ENCODE data around the gene RAB3IL1.
A peak's percentile ranks its signal among the peaks of the same experiment; 100 is the strongest.

Gene RAB3IL1

GRCh38 chr11:61869708-61870451 lies 47.5 kb downstream of the RAB3IL1 start:
- no peak overlapping the region for H3K4me2 ChIP-seq (ENCODE audit: insufficient read depth, low read length, poor library complexity, severe bottlenecking)
- H3K23ac ChIP-seq (ENCODE audit: low read depth, low read length, poor library complexity), result peak overlapping the region; percentile 82
- no peak for DNase-seq (ENCODE audit: low spot score)

GRCh38 chr11:61869429-61869707 lies 48.0 kb downstream of the RAB3IL1 start:
- no peak overlapping the region for H3K23ac ChIP-seq (ENCODE audit: low read depth, low read length, poor library complexity)
- H3K36me3 ChIP-seq (replicated peaks in 1 of 2; ENCODE audit: control insufficient read depth in 2 of 2, insufficient read depth in 2 of 2, low read length in 2 of 2), result peaks cover 26 to 31% of the 10 kb centered on the region in 2 donors
- no peak overlapping the region for H3K18ac ChIP-seq (ENCODE audit: low read length)
- H3K4ac ChIP-seq (ENCODE audit: low read length), result no peak overlapping the region
- H3K9me3 ChIP-seq (replicated peaks in 1 of 2; ENCODE audit: control insufficient read depth in 2 of 2, insufficient read depth in 1 of 2, low read depth in 1 of 2, low read length in 2 of 2), result no peaks in the 10 kb centered on the region
- DNase-seq (ENCODE audit: low spot score), result no peak
- peaks cover 12 to 16% of the 10 kb centered on the region in 2 donors for H3K4me1 ChIP-seq (ENCODE audit: control insufficient read depth in 2 of 2, insufficient read depth in 1 of 2, low read depth in 1 of 2, low read length in 2 of 2)
- no peak overlapping the region for H2BK12ac ChIP-seq (ENCODE audit: low read length)
- no peak overlapping the region for H4K91ac ChIP-seq (ENCODE audit: low read depth, low read length, poor library complexity)
- H2BK5ac ChIP-seq (ENCODE audit: low read length), result no peak overlapping the region
- H4K8ac ChIP-seq (ENCODE audit: low read depth, low read length), result no peak overlapping the region
- H2AFZ ChIP-seq (ENCODE audit: low read length), result no peak overlapping the region
- H3K27me3 ChIP-seq (ENCODE audit: control insufficient read depth in 3 of 3, insufficient read depth in 3 of 3, low read depth in 1 of 3, low read length in 3 of 3), result peaks cover 0 to 3% (median 0%) of the 10 kb centered on the region in 3 experiments
- peak overlapping the region; percentile 10 for H3K27ac ChIP-seq (replicated peaks; ENCODE audit: low read length)
- H2AK5ac ChIP-seq (ENCODE audit: low read depth, low read length), result no peak overlapping the region
- no peak overlapping the region for H2BK120ac ChIP-seq (ENCODE audit: low read depth, low read length)
- no peak overlapping the region for H3K4me3 ChIP-seq (ENCODE audit: low read length in 2 of 2)
- H3K14ac ChIP-seq (ENCODE audit: low read length), result no peak overlapping the region
- no peak overlapping the region for H3K4me2 ChIP-seq (ENCODE audit: insufficient read depth, low read length, poor library complexity, severe bottlenecking)
- no peak overlapping the region for H2BK15ac ChIP-seq (ENCODE audit: low read length)
- H3K9ac ChIP-seq (ENCODE audit: low read depth, low read length, poor library complexity), result peak overlapping the region; percentile 2
- H3K79me1 ChIP-seq (ENCODE audit: low read depth, low read length), result no peaks in the 10 kb centered on the region
- no CpG with 5 or more reads among the region's 4 CpGs for WGBS, 2 donors (ENCODE audit: extremely low coverage in 2 of 2, insufficient read length in 2 of 2, insufficient replicate concordance in 1 of 2)

More at GRCh38 chr11:61869708-61870451, 47.5 kb downstream of the RAB3IL1 start:
- peaks cover 22 to 27% of the 10 kb centered on the region in 2 donors for H3K36me3 ChIP-seq (replicated peaks in 1 of 2; ENCODE audit: control insufficient read depth in 2 of 2, insufficient read depth in 2 of 2, low read length in 2 of 2)
- peak overlapping the region; percentile 10 for H3K27ac ChIP-seq (replicated peaks; ENCODE audit: low read length)
- H2BK15ac ChIP-seq (ENCODE audit: low read length), result no peak overlapping the region
- no peak overlapping the region for H4K91ac ChIP-seq (ENCODE audit: low read depth, low read length, poor library complexity)
- H3K4ac ChIP-seq (ENCODE audit: low read length), result no peak overlapping the region
- peak overlapping the region; percentile 2 for H3K9ac ChIP-seq (ENCODE audit: low read depth, low read length, poor library complexity)
- H2BK12ac ChIP-seq (ENCODE audit: low read length), result no peak overlapping the region
- H2BK5ac ChIP-seq (ENCODE audit: low read length), result no peak overlapping the region
- H3K9me3 ChIP-seq (replicated peaks in 1 of 2; ENCODE audit: control insufficient read depth in 2 of 2, insufficient read depth in 1 of 2, low read depth in 1 of 2, low read length in 2 of 2), result no peaks in the 10 kb centered on the region
- no peak overlapping the region for H2BK120ac ChIP-seq (ENCODE audit: low read depth, low read length)
- H3K79me1 ChIP-seq (ENCODE audit: low read depth, low read length), result no peaks in the 10 kb centered on the region
- H3K18ac ChIP-seq (ENCODE audit: low read length), result peak overlapping the region; percentile 49
- H3K14ac ChIP-seq (ENCODE audit: low read length), result no peak overlapping the region
- peaks cover 0 to 3% (median 0%) of the 10 kb centered on the region in 3 experiments for H3K27me3 ChIP-seq (ENCODE audit: control insufficient read depth in 3 of 3, insufficient read depth in 3 of 3, low read depth in 1 of 3, low read length in 3 of 3)
- no peak overlapping the region for H4K8ac ChIP-seq (ENCODE audit: low read depth, low read length)
- H3K4me1 ChIP-seq (ENCODE audit: control insufficient read depth in 2 of 2, insufficient read depth in 1 of 2, low read depth in 1 of 2, low read length in 2 of 2), result peaks cover 12 to 16% of the 10 kb centered on the region in 2 donors
- peak overlapping the region in 1 of 2 donors; percentile 17 for H3K4me3 ChIP-seq (ENCODE audit: low read length in 2 of 2)
- no peak overlapping the region for H2AFZ ChIP-seq (ENCODE audit: low read length)
- no CpG with 5 or more reads among the region's 21 CpGs for WGBS, 2 donors (ENCODE audit: extremely low coverage in 2 of 2, insufficient read length in 2 of 2, insufficient replicate concordance in 1 of 2)
- no peak overlapping the region for H2AK5ac ChIP-seq (ENCODE audit: low read depth, low read length)

- peaks cover 12 to 16% of the 10 kb centered on the region in 2 donors for H3K4me1 ChIP-seq (ENCODE audit: control insufficient read depth in 2 of 2, insufficient read depth in 1 of 2, low read depth in 1 of 2, low read length in 2 of 2)
- H3K27me3 ChIP-seq (ENCODE audit: control insufficient read depth in 3 of 3, insufficient read depth in 3 of 3, low read depth in 1 of 3, low read length in 3 of 3), result peaks cover 0 to 3% (median 0%) of the 10 kb centered on the region in 3 experiments
- no peak overlapping the region for H3K4me3 ChIP-seq (ENCODE audit: low read length in 2 of 2)
- no peaks in the 10 kb centered on the region for H3K9me3 ChIP-seq (replicated peaks in 1 of 2; ENCODE audit: control insufficient read depth in 2 of 2, insufficient read depth in 1 of 2, low read depth in 1 of 2, low read length in 2 of 2)
- H3K23ac ChIP-seq (ENCODE audit: low read depth, low read length, poor library complexity), result no peak overlapping the region
- H2BK120ac ChIP-seq (ENCODE audit: low read depth, low read length), result no peak overlapping the region
- H2AFZ ChIP-seq (ENCODE audit: low read length), result no peak overlapping the region
- H4K91ac ChIP-seq (ENCODE audit: low read depth, low read length, poor library complexity), result no peak overlapping the region
- DNase-seq (ENCODE audit: low spot score), result no peak
- H3K79me1 ChIP-seq (ENCODE audit: low read depth, low read length), result no peaks in the 10 kb centered on the region
- H2BK12ac ChIP-seq (ENCODE audit: low read length), result no peak overlapping the region
- peaks cover 27 to 37% of the 10 kb centered on the region in 2 donors for H3K36me3 ChIP-seq (replicated peaks in 1 of 2; ENCODE audit: control insufficient read depth in 2 of 2, insufficient read depth in 2 of 2, low read length in 2 of 2)
- H3K9ac ChIP-seq (ENCODE audit: low read depth, low read length, poor library complexity), result no peak overlapping the region
- H3K18ac ChIP-seq (ENCODE audit: low read length), result peak overlapping the region; percentile 16
- no peak overlapping the region for H4K8ac ChIP-seq (ENCODE audit: low read depth, low read length)
- peak overlapping the region; percentile 18 for H3K27ac ChIP-seq (replicated peaks; ENCODE audit: low read length)
- H2BK5ac ChIP-seq (ENCODE audit: low read length), result no peak overlapping the region
- no peak overlapping the region for H2BK15ac ChIP-seq (ENCODE audit: low read length)
- no peak overlapping the region for H2AK5ac ChIP-seq (ENCODE audit: low read depth, low read length)
- no peak overlapping the region for H3K4ac ChIP-seq (ENCODE audit: low read length)
- H3K4me2 ChIP-seq (ENCODE audit: insufficient read depth, low read length, poor library complexity, severe bottlenecking), result no peak overlapping the region
- WGBS, 2 donors (ENCODE audit: extremely low coverage in 2 of 2, insufficient read length in 2 of 2, insufficient replicate concordance in 1 of 2), result no CpG with 5 or more reads among the region's 14 CpGs
- H3K14ac ChIP-seq (ENCODE audit: low read length), result no peak overlapping the region
Observed at GRCh38 chr11:61868571-61869428, 48.6 kb downstream of the RAB3IL1 start.

GRCh38 chr11:61866958-61867343 lies 50.4 kb downstream of the RAB3IL1 start:
- DNase-seq (ENCODE audit: low spot score), result no peak
- Histone ChIP-seq H3K4ac (ENCODE audit: low read length) (no peak overlapping the region), H3K9me3 (replicated peaks in 1 of 2; ENCODE audit: control insufficient read depth in 2 of 2, insufficient read depth in 1 of 2, low read depth in 1 of 2, low read length in 2 of 2) (no peaks in the 10 kb centered on the region), H2AK5ac (ENCODE audit: low read depth, low read length) (no peak overlapping the region), H3K4me1 (ENCODE audit: control insufficient read depth in 2 of 2, insufficient read depth in 1 of 2, low read depth in 1 of 2, low read length in 2 of 2) (peaks cover 12 to 16% of the 10 kb centered on the region in 2 donors), H3K36me3 (replicated peaks in 1 of 2; ENCODE audit: control insufficient read depth in 2 of 2, insufficient read depth in 2 of 2, low read length in 2 of 2) (peaks cover 46 to 55% of the 10 kb centered on the region in 2 donors), H2BK120ac (ENCODE audit: low read depth, low read length) (no peak overlapping the region), H3K23ac (ENCODE audit: low read depth, low read length, poor library complexity) (peak overlapping the region; percentile 70), H3K79me1 (ENCODE audit: low read depth, low read length) (no peaks in the 10 kb centered on the region), H2BK5ac (ENCODE audit: low read length) (no peak overlapping the region), H4K91ac (ENCODE audit: low read depth, low read length, poor library complexity) (no peak overlapping the region), H3K4me3 (ENCODE audit: low read length in 2 of 2) (no peak overlapping the region), H4K8ac (ENCODE audit: low read depth, low read length) (no peak overlapping the region), H2BK12ac (ENCODE audit: low read length) (no peak overlapping the region), H2AFZ (ENCODE audit: low read length) (no peak overlapping the region), H3K14ac (ENCODE audit: low read length) (no peak overlapping the region), H3K27ac (replicated peaks; ENCODE audit: low read length) (no peak overlapping the region), H3K18ac (ENCODE audit: low read length) (no peak overlapping the region), H3K9ac (ENCODE audit: low read depth, low read length, poor library complexity) (no peak overlapping the region), H2BK15ac (ENCODE audit: low read length) (no peak overlapping the region), H3K27me3 (ENCODE audit: control insufficient read depth in 3 of 3, insufficient read depth in 3 of 3, low read depth in 1 of 3, low read length in 3 of 3) (peaks cover 0 to 3% (median 0%) of the 10 kb centered on the region in 3 experiments), H3K4me2 (ENCODE audit: insufficient read depth, low read length, poor library complexity, severe bottlenecking) (no peak overlapping the region)
- no CpG with 5 or more reads among the region's 6 CpGs for WGBS, 2 donors (ENCODE audit: extremely low coverage in 2 of 2, insufficient read length in 2 of 2, insufficient replicate concordance in 1 of 2)
